K562 (cell line): ENCODE results near the gene NR5A2. TPM values are rescaled to one million over a fixed set of nuclear protein-coding genes. Genes with fewer than 3 reads are reported as not detected.

Experiments used
- ATAC-seq: fragments of 200-7000 bp; cut with Tn5 transposase; 3 replicates; pipeline ENCODE4 v1.9.1; 2020; ENCODE audit warnings: moderate library complexity
- BruUV-seq: library from RNA; stranded (reverse); fragments of 400-500 nt; replicated peaks from 2 replicates; lab custom pipeline; 2021; lab: Mats Ljungman, UMichigan
- CTCF ChIA-PET: fragments of 300-600 bp; formaldehyde crosslinking; extraction: SDS; loops from one replicate; lab custom pipeline; 2021; ENCODE audit warnings: low intra/inter-chr PET ratio; lab: Yijun Ruan, JAX
- POLR2A ChIA-PET: fragments of 300-600, 350-650 bp; sonication (Branson Sonifier 250); formaldehyde crosslinking; extraction: SDS; loops from one replicate; lab custom pipeline; 2021; ENCODE audit warnings: antibody characterized with exemption, inconsistent platforms; lab: Yijun Ruan, JAX
- DNase-seq, 4 experiments: peaks; one replicate each; pipeline versions ENCODE4 v3.0.0 to v3.0.0-alpha.2; 2011 to 2018; ENCODE audit warnings: low spot score in 3 of 4, mixed read lengths in 3 of 4; ENCODE audit errors: extremely low read depth in 1 of 4
- FAIRE-seq: peaks from 2 replicates; lab custom pipeline; 2011; peaks lifted over from hg19 to GRCh38; lab: Jason Lieb, UNC
- H2AFZ ChIP-seq: 2 replicates; pipeline ENCODE4 v1.6.0; 2011; ENCODE audit warnings: low read depth, low read length, control low read depth, inconsistent platforms
- H3K27ac ChIP-seq: fragments of 200-600 bp; 3 replicates; pipeline ENCODE4 v1.8.0; 2011; ENCODE audit warnings: low read depth, mild to moderate bottlenecking, control low read depth, inconsistent platforms, low read length, moderate library complexity, mixed read lengths; ENCODE audit errors: extremely low read depth
- H3K27me3 ChIP-seq, 2 experiments: fragments of 300-600 bp in 1 of 2; 2 replicates in 1 of 2; 3 replicates in 1 of 2; pipeline versions ENCODE4 v1.6.0 to v1.8.0; 2011; ENCODE audit warnings: inconsistent platforms in 2 of 2, low read length in 2 of 2, mild to moderate bottlenecking in 1 of 2, mixed read lengths in 1 of 2, moderate library complexity in 1 of 2; ENCODE audit not compliant: control insufficient read depth in 2 of 2, insufficient read depth in 2 of 2
- H3K36me3 ChIP-seq: fragments of 300-600 bp; 3 replicates; pipeline ENCODE4 v1.8.0; 2011; ENCODE audit warnings: mild to moderate bottlenecking, low read length, inconsistent platforms; ENCODE audit not compliant: control insufficient read depth, insufficient read depth
- H3K4me1 ChIP-seq, 2 experiments: fragments of 200-600 bp in 1 of 2; replicated peaks in 1 of 2; 2 replicates in 1 of 2; 3 replicates in 1 of 2; pipeline versions ENCODE4 v1.5.1 to v1.8.0; 2011; ENCODE audit warnings: inconsistent platforms in 2 of 2, low read length in 2 of 2, mild to moderate bottlenecking in 1 of 2, mixed read lengths in 1 of 2, moderate library complexity in 1 of 2; ENCODE audit not compliant: control insufficient read depth in 2 of 2, insufficient read depth in 2 of 2
- H3K4me2 ChIP-seq: 2 replicates; pipeline ENCODE4 v1.6.1; 2011; ENCODE audit warnings: low read length, control low read depth, inconsistent platforms, mixed read lengths; ENCODE audit not compliant: insufficient read depth
- H3K4me3 ChIP-seq: fragments of 200-600 bp; sonication (generic), shearing (Covaris generic); 2 replicates; pipeline ENCODE4 v1.5.1; 2016; ENCODE audit warnings: control low read depth, inconsistent platforms
- H3K79me2 ChIP-seq: fragments of 200-600 bp; 3 replicates; pipeline ENCODE4 v1.8.0; 2011; ENCODE audit warnings: low read length, inconsistent platforms; ENCODE audit not compliant: control insufficient read depth, insufficient read depth
- H3K9ac ChIP-seq, 2 experiments: 2 replicates each; pipeline versions ENCODE4 v1.6.0 to v1.6.1; 2011; ENCODE audit warnings: low read depth in 2 of 2, low read length in 2 of 2, control low read depth in 1 of 2, inconsistent platforms in 1 of 2, mild to moderate bottlenecking in 1 of 2, mixed read lengths in 1 of 2; ENCODE audit not compliant: insufficient read depth in 1 of 2
- H3K9me1 ChIP-seq: one replicate; pipeline ENCODE4 v1.6.0; 2011; ENCODE audit warnings: inconsistent platforms, mild to moderate bottlenecking, low read length, moderate library complexity; ENCODE audit not compliant: control insufficient read depth, insufficient read depth
- H3K9me3 ChIP-seq: replicated peaks from 2 replicates; pipeline ENCODE4 v1.5.1; 2011; ENCODE audit warnings: low read depth, low read length, inconsistent platforms; ENCODE audit not compliant: control insufficient read depth, insufficient read depth
- H4K20me1 ChIP-seq: replicated peaks from 2 replicates; pipeline ENCODE4 v1.6.1; 2011; ENCODE audit warnings: low read length, inconsistent platforms, mixed read lengths; ENCODE audit not compliant: control insufficient read depth, insufficient read depth
- ATF1 ChIP-seq, 2 experiments: fragments of 450-650 bp in 1 of 2; IDR thresholded peaks; 2 replicates each; pipeline ENCODE4 v1.6.1; 2016; ENCODE audit warnings: missing compliant biosample characterization in 1 of 2, missing genetic modification characterization in 1 of 2
- CCAR2 ChIP-seq: fragments of 200-400 bp; formaldehyde crosslinking; IDR thresholded peaks from 2 replicates; pipeline ENCODE4 v1.6.1; 2017; ENCODE audit warnings: mild to moderate bottlenecking, low read depth, low read length
- KLF10 ChIP-seq: fragments of 250-450 bp; sonication (Bioruptor Pico); IDR thresholded peaks from 2 replicates; pipeline ENCODE4 v1.6.1; 2021; ENCODE audit warnings: matching md5 sums
- SMAD1 ChIP-seq: fragments of 150-350 bp; IDR thresholded peaks from 2 replicates; pipeline ENCODE4 v1.6.1; 2014; ENCODE audit warnings: low read length, low read depth; ENCODE audit not compliant: partially characterized antibody
- SRF ChIP-seq, 2 experiments: fragments of 250-450, 450-650 bp in 1 of 2; sonication (Bioruptor Pico) in 1 of 2; sonication (generic) in 1 of 2; formaldehyde crosslinking; IDR thresholded peaks; 2 replicates each; pipeline versions ENCODE4 v1.5.0 to v1.5.1; 2020 to 2022; ENCODE audit warnings: mild to moderate bottlenecking in 1 of 2, missing genetic modification reagents in 1 of 2
- WGBS: fragments of 100-300 bp; shearing (Covaris generic); methylation state at CpG from one replicate; pipeline ENCODE4 v1.1.6; 2016; ENCODE audit warnings: low coverage, mixed read lengths; ENCODE audit not compliant: insufficient coverage; ENCODE audit errors: missing lambda C conversion rate; 5-methylcytosine and 5-hydroxymethylcytosine counted together
- in situ Hi-C: fragments of 300-500 bp; cut with MboI; formaldehyde crosslinking; loops from 4 replicates; pipeline ENCODE4 v1.15.0; 2018; ENCODE audit warnings: inconsistent platforms, mixed read lengths
- intact Hi-C: fragments of 100-400 bp; cut with micrococcal nuclease; formaldehyde crosslinking; loops from 2 replicates; pipeline ENCODE4 v1.14.2; 2022
- polyA plus RNA-seq, 8 experiments: library from polyadenylated mRNA; depleted of rRNA in 4 of 8; stranded (reverse) in 5 of 8; unstranded in 3 of 8; fragments of >200 nt; fragmentation: Nextera tagmentation in 2 of 8; fragmentation: Illumina TruSeq in 1 of 8; extraction: Ambion mirVana in 2 of 8; extraction: Trizol in 1 of 8; gene quantifications; 2 replicates each; pipeline versions ENCODE4 v1.2.1 to v1.2.3, GENCODE V29; 2011 to 2014; ENCODE audit warnings: inconsistent platforms in 1 of 8, missing spikeins in 1 of 8
- total RNA-seq, 7 experiments: library from RNA; depleted of rRNA in 6 of 7; stranded (reverse); fragments of >200 nt in 6 of 7; fragmentation: Illumina TruSeq in 2 of 7; extraction: Trizol in 2 of 7; gene quantifications; 2 replicates each; pipeline versions ENCODE4 v1.2.1 to v1.2.3, GENCODE V29; 2011 to 2021; ENCODE audit warnings: low replicate concordance in 1 of 7
- TF ChIP-seq, protein P1 (sequence below): fragments of 250-450 bp; sonication (Bioruptor Pico); IDR thresholded peaks from 2 replicates; pipeline ENCODE4 v1.4.0; 2020; ENCODE audit warnings: mild to moderate bottlenecking, moderate library complexity, borderline replicate concordance
- TF ChIP-seq, protein P2 (sequence below): fragments of 450-650 bp; IDR thresholded peaks from 2 replicates; pipeline ENCODE4 v1.6.1; 2016; ENCODE audit warnings: low read depth

Gene NR5A2
- total and polyA plus RNA-seq, 9 of the 15 experiments (the other 6 are each of a cell fraction or from before 2014, with no cell fraction given): 0.13 to 0.40 (median 0.29) TPM

DNA sequence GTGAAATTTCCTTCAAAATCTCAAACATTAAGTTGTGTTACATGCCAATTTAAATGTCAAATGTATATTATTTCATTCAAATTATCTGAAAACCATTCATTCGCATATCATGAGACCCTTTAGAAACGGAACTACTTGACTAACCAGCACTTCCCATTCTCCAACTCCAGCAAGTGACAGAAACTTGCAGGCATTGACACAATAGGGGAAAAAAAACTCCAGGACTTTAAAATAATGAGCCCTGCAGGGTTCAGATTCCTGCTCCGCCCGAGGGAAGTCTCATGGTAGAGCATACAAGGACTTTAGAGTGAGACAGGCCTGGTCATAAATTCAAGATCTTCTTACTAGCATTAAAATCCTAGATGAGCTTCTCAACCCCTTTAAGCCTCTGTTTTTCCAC, 138.9 kb downstream of the NR5A2 start:
- in situ Hi-C loops: no loop called here
- FAIRE-seq: no peak

More for the DNA sequence above, 138.9 kb downstream of the NR5A2 start:
- Histone ChIP-seq H3K27me3 (no peaks in the 10 kb centered on the region), H3K79me2 (no peaks in the 10 kb centered on the region), H3K4me2 (no peak overlapping the region), H2AFZ (no peak overlapping the region), H4K20me1 (no peaks in the 10 kb centered on the region), H3K36me3 (no peaks in the 10 kb centered on the region), H3K4me3 (no peak overlapping the region), H3K27ac (no peak overlapping the region), H3K9me1 (no peaks in the 10 kb centered on the region), H3K4me1 (no peaks in the 10 kb centered on the region; a peak in 2 of 5 replicates), H3K9me3 (no peaks in the 10 kb centered on the region), H3K9ac (no peak overlapping the region)
- intact Hi-C loops: no loop called here
- WGBS: 58% methylated on average over 4 of the region's 4 CpGs
- TF ChIP-seq, protein P1, sequence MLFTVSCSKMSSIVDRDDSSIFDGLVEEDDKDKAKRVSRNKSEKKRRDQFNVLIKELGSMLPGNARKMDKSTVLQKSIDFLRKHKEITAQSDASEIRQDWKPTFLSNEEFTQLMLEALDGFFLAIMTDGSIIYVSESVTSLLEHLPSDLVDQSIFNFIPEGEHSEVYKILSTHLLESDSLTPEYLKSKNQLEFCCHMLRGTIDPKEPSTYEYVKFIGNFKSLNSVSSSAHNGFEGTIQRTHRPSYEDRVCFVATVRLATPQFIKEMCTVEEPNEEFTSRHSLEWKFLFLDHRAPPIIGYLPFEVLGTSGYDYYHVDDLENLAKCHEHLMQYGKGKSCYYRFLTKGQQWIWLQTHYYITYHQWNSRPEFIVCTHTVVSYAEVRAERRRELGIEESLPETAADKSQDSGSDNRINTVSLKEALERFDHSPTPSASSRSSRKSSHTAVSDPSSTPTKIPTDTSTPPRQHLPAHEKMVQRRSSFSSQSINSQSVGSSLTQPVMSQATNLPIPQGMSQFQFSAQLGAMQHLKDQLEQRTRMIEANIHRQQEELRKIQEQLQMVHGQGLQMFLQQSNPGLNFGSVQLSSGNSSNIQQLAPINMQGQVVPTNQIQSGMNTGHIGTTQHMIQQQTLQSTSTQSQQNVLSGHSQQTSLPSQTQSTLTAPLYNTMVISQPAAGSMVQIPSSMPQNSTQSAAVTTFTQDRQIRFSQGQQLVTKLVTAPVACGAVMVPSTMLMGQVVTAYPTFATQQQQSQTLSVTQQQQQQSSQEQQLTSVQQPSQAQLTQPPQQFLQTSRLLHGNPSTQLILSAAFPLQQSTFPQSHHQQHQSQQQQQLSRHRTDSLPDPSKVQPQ (CRISPR knock-in tag): no peak
- no peak for TF ChIP-seq ATF1 (CRISPR knock-in tag; IDR thresholded peaks at IDR 0.05)
- TF ChIP-seq ATF1 (tag; IDR thresholded peaks at IDR 0.05): no peak
- TF ChIP-seq CCAR2: no peak
- no peak for TF ChIP-seq SMAD1
- no peak for TF ChIP-seq SRF (CRISPR knock-in tag; IDR thresholded peaks at IDR 0.05)
- no peak for TF ChIP-seq KLF10 (CRISPR knock-in tag)
- TF ChIP-seq, protein P2, sequence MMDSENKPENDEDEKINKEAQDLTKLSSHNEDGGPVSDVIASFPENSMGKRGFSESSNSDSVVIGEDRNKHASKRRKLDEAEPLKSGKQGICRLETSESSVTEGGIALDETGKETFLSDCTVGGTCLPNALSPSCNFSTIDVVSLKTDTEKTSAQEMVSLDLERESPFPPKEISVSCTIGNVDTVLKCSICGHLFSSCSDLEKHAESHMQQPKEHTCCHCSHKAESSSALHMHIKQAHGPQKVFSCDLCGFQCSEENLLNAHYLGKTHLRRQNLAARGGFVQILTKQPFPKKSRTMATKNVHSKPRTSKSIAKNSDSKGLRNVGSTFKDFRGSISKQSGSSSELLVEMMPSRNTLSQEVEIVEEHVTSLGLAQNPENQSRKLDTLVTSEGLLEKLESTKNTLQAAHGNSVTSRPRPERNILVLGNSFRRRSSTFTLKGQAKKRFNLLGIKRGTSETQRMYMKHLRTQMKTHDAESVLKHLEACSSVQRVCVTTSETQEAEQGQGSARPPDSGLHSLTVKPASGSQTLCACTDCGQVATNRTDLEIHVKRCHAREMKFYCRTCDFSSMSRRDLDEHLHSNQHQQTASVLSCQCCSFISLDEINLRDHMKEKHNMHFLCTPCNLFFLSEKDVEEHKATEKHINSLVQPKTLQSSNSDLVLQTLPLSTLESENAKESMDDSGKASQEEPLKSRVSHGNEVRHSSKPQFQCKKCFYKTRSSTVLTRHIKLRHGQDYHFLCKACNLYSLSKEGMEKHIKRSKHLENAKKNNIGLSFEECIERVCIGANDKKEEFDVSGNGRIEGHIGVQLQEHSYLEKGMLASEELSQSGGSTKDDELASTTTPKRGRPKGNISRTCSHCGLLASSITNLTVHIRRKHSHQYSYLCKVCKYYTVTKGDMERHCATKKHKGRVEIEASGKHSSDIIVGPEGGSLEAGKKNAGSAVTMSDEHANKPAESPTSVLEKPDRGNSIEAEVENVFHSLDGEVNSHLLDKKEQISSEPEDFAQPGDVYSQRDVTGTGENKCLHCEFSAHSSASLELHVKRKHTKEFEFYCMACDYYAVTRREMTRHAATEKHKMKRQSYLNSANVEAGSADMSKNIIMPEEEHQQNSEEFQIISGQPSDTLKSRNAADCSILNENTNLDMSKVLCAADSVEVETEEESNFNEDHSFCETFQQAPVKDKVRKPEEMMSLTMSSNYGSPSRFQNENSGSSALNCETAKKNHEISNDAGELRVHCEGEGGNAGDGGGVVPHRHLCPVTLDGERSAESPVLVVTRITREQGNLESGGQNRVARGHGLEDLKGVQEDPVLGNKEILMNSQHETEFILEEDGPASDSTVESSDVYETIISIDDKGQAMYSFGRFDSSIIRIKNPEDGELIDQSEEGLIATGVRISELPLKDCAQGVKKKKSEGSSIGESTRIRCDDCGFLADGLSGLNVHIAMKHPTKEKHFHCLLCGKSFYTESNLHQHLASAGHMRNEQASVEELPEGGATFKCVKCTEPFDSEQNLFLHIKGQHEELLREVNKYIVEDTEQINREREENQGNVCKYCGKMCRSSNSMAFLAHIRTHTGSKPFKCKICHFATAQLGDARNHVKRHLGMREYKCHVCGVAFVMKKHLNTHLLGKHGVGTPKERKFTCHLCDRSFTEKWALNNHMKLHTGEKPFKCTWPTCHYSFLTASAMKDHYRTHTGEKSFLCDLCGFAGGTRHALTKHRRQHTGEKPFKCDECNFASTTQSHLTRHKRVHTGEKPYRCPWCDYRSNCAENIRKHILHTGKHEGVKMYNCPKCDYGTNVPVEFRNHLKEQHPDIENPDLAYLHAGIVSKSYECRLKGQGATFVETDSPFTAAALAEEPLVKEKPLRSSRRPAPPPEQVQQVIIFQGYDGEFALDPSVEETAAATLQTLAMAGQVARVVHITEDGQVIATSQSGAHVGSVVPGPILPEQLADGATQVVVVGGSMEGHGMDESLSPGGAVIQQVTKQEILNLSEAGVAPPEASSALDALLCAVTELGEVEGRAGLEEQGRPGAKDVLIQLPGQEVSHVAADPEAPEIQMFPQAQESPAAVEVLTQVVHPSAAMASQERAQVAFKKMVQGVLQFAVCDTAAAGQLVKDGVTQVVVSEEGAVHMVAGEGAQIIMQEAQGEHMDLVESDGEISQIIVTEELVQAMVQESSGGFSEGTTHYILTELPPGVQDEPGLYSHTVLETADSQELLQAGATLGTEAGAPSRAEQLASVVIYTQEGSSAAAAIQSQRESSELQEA: no peak
- no TSS peak for BruUV-seq
- POLR2A ChIA-PET: interaction anchor here (0.6 kb wide), 1 partner anchor 10 kb away, joined by 3 read pairs; no protein-coding TSS in a partner anchor
- CTCF ChIA-PET: no interaction called here
- ATAC-seq: no peak
- no peak for DNase-seq
